GM06990 (cell line): ENCODE results near the gene PANK4.

Source experiments
- DNase-seq: peaks from one replicate; pipeline ENCODE4 v3.0.0-alpha.2; 2011; ENCODE audit not compliant: insufficient read length; ENCODE audit errors: extremely low read depth
- H3K27me3 ChIP-seq: replicated peaks from 2 replicates; pipeline ENCODE4 v1.6.0; 2011; ENCODE audit warnings: low read length; ENCODE audit not compliant: control insufficient read depth, insufficient read depth
- H3K36me3 ChIP-seq: 2 replicates; pipeline ENCODE4 v1.5.1; 2011; ENCODE audit warnings: low read length; ENCODE audit not compliant: control insufficient read depth, insufficient read depth
- H3K4me3 ChIP-seq: replicated peaks from 2 replicates; pipeline ENCODE4 v1.5.1; 2011; ENCODE audit warnings: low read depth, mild to moderate bottlenecking, control low read depth, low read length
- TF ChIP-seq, protein P1 (sequence below): IDR thresholded peaks from 2 replicates; pipeline ENCODE4 v1.5.1; 2011; ENCODE audit warnings: low read length, control low read depth, mild to moderate bottlenecking, inconsistent platforms; ENCODE audit not compliant: insufficient read depth, poor library complexity, severe bottlenecking

The PANK4 gene

DNA sequence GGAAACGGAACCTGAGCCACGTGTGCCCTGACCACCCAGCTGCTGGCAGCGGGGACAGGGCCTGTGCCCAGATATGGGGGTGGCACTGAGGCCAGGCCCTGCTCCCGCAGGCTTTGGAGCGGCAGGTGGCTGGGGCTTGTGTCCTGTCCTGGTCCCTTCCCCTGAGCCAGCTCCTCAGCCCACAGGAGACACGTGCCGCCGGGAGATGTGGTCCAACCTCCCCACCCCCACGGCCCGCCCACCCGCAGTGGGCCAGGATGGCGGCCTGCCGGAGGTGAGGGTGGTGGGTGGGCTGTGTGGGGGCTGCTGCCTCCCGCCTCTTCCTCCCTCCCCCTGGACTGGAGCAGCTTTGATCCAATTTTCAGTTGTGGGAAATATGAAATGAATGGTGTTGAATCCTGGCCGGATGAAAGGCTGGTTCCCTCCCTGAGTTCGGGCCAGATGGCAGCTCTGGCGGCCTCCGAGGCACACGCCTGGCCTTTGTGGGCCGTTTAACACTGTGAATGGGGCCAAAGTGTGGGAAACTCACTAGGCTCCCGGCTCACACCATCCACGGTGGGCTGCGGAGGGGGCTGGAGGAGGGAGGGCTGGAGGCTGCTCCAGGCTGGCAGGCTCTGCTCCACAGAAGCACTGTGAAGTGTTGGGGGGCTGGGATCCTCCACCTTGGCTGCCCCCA lies 6.2 kb upstream of the PANK4 start:
- no peak for DNase-seq
- Histone ChIP-seq H3K27me3 (peaks cover 2% of the 10 kb centered on the region), H3K36me3 (no peaks in the 10 kb centered on the region), H3K4me3 (no peak overlapping the region)
- TF ChIP-seq, protein P1, sequence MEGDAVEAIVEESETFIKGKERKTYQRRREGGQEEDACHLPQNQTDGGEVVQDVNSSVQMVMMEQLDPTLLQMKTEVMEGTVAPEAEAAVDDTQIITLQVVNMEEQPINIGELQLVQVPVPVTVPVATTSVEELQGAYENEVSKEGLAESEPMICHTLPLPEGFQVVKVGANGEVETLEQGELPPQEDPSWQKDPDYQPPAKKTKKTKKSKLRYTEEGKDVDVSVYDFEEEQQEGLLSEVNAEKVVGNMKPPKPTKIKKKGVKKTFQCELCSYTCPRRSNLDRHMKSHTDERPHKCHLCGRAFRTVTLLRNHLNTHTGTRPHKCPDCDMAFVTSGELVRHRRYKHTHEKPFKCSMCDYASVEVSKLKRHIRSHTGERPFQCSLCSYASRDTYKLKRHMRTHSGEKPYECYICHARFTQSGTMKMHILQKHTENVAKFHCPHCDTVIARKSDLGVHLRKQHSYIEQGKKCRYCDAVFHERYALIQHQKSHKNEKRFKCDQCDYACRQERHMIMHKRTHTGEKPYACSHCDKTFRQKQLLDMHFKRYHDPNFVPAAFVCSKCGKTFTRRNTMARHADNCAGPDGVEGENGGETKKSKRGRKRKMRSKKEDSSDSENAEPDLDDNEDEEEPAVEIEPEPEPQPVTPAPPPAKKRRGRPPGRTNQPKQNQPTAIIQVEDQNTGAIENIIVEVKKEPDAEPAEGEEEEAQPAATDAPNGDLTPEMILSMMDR, result no peak

DNA sequence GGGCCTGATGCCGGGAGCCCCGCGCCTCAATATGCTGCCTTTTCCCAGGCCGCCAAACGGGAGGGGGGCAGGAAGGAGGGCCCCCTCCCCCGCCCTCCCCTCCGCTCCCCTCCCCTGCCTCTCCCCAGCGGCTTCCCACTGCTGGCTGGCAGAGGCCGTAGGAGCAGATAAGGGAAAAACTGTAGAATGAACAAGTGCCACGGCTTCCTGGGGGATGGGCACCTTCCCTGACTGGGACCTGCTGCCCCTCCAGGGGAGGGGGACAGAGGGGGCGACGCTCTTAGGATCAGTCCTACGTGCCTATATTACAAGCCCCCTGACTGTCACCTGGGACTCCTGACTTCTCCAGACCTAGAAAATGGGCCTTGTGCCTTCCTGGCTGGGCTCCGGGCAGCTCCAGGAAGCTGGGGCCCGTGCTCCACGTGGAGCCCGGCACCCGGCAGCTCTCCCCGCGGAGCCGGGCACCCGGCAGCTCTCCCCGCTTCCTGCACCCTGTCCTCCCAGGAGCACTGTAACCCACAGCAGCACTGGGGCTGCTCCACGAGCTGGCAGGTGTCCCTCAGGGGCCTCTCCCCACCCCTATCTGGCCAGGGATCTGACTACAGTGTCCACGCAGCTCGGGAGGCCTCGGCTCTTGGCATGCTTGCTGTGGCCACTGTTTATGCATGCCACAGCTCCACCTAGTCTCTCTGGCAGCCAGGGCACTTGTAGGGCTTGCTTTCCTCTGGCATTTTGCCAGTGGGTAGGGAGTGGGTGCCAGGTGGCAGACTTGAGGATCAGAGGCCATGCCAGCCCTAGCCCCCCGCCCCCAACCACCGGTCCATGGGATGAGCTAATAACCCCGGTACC lies 4.3 kb upstream of the PANK4 start:
- H3K27me3 ChIP-seq, result peaks cover 2% of the 10 kb centered on the region; the same call in 1 of the 2 replicates
- peak overlapping the region; percentile 14; the same call in 1 of the 2 replicates for H3K4me3 ChIP-seq
- TF ChIP-seq, protein P1, result no peak
- no peak for DNase-seq
- no peaks in the 10 kb centered on the region for H3K36me3 ChIP-seq

DNA sequence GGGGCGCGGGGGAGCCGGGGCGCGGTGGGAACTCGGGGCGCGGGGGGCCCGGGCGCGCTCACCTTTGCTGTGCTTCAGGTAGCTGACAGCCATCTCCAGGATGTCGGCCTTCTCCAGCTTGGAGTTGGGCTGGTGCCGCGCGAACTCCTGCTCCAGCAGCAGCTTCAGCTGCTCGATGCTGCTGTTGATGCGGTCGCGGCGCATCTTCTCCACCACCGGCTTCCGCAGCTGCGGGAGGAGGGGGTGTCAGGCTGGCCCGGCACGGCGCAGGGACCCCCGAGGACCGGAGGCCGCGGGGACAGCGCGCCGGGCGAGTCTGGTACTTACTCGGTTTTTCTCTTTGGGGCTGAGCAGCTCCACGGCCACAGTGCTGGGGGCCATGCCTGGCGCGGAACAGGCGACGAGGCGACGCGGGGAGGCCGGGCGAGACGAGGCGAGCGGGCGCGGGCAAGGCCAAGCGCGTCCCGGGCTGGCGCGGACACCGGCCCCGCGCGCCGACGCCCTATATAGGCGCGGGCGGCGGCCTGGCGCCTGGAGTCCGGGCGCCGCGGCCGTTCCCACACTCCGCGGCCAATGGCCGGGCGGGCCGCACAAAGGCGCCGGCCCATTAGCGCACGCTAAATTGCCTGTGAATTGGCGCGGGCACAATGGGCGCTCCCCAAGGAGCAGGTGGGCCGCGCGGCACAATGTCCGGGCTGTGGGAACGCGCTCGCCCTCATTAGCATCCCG lies 3.6 kb upstream of the PANK4 start, which contains the start of gene HES5:
Gene HES5 (minus strand): TSS at position 480 of the 729 bp plus-strand sequence. CDS start 99 bp downstream, at position 381.
- TF ChIP-seq, protein P1, result no peak
- peaks cover 2% of the 10 kb centered on the region; the same call in 1 of the 2 replicates for H3K27me3 ChIP-seq

DNA sequence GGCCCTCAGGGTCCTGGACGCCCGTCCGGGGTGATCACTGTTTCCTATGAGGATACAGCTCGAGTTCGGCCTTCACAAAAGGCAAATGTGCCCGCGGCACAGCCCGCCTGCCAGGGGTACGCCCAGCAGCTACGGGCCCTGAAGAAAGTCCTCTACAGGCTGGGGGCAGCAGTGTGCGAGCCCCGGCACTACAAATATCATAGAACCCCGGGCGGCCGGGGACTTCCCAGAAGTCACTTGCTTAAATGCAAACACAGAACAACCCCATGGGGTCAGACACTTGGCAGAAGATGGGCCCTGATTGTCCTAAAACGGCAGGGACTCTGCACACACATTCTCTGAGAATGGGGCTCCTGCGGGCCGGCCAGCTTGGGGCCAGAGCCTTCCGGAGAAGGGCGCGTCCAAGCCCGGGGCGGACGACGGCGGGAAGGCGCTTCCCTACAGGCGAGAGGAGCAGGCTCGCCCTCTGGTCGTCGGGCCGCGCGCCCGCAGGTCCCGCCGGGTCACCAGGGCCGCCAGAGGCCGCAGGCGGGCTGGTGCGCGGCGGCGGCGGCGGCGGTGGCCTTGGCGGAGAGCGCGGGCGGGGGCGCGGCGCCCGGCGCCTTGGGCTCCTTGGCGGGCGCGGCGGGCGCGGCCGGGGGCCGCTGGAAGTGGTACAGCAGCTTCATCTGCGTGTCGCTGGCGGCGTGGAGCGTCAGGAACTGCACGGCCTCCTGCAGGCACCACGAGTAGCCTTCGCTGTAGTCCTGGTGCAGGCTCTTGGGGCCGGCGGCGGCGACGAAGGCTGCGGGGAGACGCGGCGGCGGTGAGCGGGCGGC lies 2.8 kb upstream of the PANK4 start:
- TF ChIP-seq, protein P1, result peak; percentile 38
- Histone ChIP-seq H3K27me3 (peaks cover 2% of the 10 kb centered on the region; the same call in 1 of the 2 replicates), H3K36me3 (no peaks in the 10 kb centered on the region), H3K4me3 (peak overlapping the region; percentile 26)
- DNase-seq, result no peak

More for the DNA sequence above, 3.6 kb upstream of the PANK4 start, which contains the start of gene HES5:
- DNase-seq, result no peak
- Histone ChIP-seq H3K36me3 (no peaks in the 10 kb centered on the region), H3K4me3 (peak within 1 kb of the TSS; percentile 38)

DNA sequence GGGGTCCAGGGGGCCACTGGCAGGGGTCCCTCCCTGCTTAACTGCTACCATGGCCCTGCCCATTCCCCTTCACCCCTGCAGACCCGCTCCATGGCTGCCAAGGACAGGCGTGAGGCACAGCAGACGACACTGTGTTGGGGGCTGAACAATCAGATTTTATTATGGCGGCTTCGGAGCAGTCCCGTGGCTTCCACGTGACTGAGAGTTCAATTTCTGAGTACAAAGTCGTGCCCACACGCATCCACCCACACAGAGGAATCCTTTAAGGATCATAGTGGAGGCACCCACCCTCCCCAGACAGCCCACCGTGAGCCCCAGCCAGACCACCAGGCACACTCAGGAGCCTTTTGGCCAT lies 2.2 kb upstream of the PANK4 start:
- H3K36me3 ChIP-seq, result no peaks in the 10 kb centered on the region
- peaks cover 2% of the 10 kb centered on the region; the same call in 1 of the 2 replicates for H3K27me3 ChIP-seq
- TF ChIP-seq, protein P1, result no peak
- DNase-seq, result no peak
- H3K4me3 ChIP-seq, result no peak overlapping the region
